HCEC 1CT (cell line): ENCODE data around the gene SLC7A10.
"Not testable (repeated sequence)": the region's sequence is repeated elsewhere in the genome, so short reads cannot be mapped to it uniquely, and the experiment has no call there.

Experiments used
- DNase-seq: peaks from one replicate; pipeline ENCODE4 v3.0.0-alpha.2; 2017

The SLC7A10 gene

DNA sequence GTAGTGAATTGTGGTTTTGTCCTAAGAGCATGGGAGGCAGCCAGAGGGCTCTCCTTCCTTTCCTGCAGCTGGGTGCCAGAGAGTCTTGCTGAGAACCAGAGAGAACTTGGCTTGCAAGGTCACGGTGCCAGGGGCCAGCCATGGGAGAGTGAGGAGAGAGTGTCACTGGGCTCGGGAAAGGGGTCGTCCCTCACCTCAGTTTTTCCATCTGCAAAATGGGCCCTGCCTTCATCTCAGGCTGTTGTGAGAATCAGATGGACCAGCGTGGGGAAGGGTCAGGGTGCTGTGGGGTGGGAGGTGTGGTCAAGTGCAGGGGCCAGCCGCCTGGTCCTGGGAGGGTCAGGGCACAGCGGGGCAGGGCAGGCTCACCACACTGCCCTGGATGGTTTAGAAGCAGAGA, 24.2 kb downstream of the SLC7A10 start:
- no peak for DNase-seq

DNA sequence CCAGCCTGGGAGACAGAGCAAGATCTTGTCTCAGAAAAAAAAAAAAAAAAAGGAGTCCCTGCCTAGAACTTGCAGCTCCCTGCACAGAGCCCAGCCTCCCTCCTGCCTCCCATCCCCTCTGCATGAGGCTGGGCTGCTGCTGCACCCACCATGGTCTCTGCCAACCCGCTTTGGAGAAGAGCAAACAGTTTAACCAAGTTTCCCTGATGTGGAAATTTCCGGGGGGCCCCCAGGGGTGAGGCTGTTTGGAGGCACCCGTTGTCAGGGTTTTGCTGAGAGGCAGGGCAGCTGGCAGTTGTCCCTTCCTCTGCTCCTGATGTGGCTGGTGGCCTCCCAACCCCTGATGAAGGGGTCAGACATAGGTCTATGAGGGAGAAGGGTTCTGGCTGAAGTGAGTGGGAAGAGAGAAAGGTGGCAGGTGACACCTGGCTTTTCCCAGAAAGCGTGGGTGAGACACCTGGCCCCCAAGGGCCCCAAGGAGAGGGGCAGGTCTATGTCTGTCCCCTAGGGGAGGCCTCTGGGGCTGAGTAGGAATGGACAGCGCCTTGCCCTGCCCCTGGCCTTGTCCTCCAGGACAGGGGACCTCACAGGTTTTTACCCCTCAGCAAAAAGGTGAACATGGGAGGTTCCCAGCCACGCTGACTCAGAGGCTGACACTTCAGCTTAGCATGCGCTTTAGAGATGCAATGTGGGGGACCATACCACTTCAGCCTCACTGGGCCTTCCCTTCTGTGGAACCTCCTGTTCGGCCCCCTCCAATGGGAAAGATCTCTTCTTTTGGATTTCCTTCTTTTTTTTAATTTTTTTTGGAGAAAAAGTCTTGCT, 26.0 kb downstream of the SLC7A10 start:
- DNase-seq: no peak

DNA sequence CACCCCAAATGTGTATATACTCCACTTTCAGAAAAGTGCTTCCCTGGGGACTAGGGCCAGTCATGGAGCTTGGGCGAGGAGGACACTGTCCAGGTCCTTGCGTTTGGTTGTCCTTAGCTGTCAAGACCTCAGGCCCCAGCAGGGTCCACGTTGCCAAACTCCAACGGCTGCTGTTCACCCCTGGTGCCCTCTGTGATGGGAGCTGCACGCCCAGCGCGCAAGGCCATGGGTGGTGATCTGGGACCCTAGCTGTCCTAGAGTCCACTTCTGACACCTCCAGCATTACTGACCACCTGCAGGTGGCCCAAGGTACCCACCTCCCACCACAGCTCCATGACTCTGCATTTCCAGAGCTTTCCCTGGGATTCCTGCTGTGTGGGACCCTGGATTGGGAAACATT, 27.5 kb downstream of the SLC7A10 start:
- no peak for DNase-seq

DNA sequence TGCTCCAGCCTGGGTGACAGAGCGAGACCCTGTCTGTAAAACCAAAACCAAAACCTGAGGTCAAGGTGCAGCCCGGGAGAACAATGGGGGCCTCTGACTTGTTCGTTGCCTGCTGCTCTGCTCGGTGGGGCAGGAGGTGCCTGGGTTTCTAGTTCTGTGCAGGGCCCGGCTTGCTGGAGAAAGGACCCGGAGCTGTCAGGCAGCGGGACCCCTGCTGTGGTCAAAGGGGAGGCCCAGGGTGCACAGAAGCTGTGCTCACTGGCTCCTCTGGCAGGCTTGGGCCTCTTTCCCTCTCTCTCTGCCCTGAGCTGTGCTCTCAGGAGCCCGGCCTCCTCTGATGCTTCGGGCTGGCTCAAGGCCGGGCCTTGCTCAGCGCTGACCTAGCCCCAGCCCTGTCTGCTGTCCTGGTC, 28.1 kb downstream of the SLC7A10 start:
- no peak for DNase-seq

DNA sequence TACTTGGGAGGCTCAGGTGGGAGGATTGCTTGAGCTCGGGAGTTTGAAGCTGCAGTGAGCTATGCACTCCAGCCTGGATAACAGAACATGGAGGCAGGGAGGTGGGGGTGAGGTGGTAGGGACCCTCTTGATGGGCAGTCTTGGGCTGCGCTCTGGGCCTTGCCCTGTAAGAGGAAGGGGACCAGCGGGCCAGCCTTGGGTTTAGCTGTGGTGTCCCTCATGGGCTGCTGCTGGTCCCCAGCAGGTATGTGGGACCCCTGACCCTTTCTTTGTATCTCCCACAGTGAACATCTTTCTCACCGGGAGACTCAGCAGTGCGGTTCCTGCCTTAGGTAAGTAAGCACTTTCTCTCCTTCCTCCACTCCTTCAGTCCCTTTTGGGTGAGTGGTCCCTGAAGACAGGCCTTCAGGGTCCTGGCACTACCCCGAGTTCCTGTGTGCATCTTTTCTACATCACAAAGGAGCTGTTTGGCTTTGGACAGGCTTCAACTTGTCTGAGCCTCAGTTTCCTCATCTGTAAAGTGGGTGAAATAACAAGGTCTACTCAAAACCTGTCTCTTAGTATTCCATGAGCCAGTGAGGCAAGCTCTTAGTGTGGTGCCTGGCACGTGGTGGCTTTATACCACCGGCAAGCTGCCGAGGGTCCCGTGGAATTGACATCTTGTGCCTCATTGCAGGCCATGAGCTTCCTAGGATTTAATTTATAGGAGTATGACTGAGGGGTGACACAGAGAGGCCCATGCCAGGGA, 29.0 kb downstream of the SLC7A10 start:
- no peak for DNase-seq

DNA sequence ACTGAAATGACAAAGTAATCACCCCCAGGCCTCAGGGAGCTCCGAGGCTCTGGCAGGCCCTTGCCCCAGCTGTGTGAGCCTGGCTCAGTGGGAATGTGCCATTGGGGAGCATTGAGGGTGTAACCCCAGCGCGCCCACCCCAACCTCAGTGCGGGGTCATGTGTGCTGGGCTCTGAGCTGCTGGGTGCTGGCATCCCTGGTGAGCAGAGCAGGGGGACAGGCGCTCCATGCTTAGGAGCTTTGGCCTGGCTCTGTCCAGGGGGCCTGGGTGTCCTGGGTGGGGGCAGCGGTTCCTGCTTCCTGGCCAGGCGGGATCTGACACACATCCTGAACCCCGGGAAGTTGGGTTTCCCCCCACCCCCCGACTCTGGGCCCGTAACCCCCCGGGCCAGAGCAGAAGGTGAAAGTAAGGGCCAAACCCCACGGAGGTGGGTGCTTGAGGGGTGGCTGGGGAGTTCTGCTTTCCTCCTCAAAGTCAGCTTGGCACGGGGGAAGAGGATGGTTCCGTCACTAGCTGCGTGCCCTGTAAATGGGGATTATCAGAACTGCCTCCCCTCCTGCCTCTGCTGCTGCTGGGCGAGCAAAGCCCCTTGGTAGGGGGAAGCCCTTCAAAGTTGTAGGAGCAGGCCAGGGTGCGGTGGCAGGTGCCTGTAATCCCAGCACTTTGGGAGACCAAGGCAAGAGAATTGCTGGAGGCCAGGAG, 29.9 kb downstream of the SLC7A10 start:
- DNase-seq: no peak

DNA sequence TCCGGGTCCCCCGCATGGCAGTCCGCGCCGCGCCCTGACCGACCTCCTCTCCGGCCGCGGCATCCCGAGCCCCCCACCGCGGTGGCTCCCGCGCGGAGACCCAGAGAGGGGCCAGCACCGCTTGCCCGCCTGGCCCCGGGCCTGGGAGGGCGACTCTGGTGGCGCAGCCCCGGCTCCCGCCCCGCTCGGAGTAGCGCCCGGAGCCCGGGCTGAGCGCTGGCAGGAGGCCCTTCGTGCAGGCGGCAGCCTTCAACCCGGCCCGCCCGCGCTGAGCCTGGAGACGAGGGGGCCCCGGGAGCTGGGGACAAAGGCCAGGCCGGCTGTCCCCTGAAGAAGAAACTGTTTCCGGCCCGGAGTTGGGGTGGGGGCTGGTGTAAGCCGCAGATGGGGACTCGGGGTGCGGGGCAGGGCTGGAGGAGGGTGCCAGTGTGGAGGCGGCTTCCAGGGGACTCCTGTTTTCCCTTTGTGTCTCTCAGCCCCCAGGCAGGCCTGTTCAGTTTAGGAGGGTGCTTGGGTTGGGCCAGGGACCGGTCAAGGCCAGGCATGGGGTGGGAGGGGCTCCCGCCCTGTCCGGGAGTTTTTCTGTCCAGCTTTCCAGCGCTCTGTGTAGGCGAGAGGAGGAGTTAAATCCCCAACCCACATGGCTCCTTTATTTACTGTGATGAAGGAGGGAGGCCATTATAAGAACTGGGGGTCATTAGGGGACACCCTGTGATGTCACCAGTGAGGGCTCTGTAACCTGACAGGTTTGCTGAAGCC, 30.6 kb downstream of the SLC7A10 start:
- no peak for DNase-seq

DNA sequence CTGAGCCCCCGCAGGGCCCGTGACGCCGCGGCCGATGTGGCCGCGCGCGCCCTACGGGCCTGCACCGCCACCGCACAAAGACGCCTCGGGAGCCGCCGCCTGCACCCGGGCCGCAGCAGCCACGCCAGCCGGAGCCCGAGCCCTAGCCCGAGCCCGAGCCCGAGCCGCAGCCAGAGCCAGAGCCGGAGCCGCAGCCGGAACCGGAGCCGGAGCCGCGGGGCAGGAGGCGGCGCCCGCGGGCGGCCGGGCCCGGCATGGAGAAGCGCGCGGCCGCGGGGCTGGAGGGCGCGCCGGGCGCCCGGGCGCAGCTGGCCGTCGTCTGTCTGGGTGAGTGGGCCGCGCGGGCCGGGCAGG, 31.1 kb downstream of the SLC7A10 start:
- DNase-seq: no peak

DNA sequence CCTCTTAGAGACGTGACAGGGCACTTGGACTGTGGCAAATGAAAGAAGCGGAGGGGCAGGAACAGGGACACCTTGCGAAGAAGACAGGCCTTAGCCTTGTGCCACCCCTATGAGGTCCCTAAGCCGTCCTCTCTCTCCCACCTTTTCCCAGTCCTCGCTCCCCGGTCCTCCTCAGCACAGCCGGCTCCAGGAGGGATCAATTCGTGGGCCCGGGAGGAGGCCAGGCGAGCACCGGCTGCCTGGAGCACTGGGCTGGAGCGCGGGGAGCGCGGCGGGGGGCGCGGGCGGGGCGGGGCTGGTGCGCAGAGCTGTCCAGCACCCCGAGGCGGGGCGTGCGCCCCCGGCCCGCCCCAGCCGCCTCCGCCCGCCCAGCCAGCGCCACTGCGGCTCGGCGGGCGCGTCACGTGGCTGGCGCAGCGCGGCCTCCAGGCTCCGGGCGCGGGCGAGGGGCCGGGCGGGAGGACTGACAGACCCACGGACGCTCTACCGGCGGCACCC, 31.7 kb downstream of the SLC7A10 start, which contains the start of gene LRP3:
Gene LRP3 (plus strand): TSS at position 466 of the 498 bp plus-strand sequence. CDS start 456 bp downstream, outside the sequence.
- no peak for DNase-seq

DNA sequence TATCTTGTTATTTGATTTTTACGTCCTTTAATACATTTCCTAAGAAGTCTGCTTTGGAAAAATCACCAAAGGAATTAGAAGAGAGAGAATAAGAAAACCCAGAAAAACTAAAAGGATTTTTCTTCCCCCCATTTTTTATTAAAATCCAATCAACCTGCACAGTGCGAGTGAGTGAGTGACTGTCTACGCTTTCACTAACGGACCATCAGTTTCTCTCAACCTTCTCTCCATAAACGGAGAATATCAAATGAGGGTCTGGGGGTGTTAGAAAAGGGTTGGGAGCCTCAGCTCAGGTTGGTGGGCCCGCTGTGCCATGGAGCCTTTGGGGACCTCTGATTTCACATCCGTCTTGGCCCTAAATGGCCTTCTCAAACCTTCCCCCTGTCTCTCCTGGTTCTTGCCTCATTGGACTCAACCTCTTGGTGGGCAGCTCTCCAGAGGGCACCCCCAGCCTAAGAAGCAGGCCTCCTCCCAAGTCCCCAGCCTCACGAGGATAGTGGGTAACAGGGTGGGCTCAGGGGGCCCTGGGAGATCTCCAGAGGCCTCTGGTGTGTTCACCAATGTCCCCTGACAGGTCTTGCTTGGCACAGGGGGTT, 32.3 kb downstream of the SLC7A10 start:
- no peak for DNase-seq

DNA sequence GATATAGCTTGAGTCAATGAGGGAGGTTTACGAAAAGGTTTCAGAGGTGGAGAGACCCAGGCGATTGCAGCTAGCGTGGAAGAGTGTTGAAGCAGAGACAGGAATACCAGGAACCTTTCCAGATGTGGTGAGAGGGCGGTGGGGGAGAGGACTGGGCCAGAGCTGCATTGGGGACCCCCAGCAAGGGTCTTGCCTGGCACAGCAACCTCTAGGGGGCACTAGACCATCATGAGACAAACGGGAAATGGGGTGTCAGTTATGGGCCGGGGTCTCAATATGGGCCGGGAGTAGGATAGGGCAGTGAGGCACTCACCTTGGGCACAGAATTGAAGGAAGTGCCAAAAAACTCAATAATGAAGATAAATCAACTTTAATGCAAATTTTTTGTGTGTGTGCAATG, 33.6 kb downstream of the SLC7A10 start:
- DNase-seq: no peak

DNA sequence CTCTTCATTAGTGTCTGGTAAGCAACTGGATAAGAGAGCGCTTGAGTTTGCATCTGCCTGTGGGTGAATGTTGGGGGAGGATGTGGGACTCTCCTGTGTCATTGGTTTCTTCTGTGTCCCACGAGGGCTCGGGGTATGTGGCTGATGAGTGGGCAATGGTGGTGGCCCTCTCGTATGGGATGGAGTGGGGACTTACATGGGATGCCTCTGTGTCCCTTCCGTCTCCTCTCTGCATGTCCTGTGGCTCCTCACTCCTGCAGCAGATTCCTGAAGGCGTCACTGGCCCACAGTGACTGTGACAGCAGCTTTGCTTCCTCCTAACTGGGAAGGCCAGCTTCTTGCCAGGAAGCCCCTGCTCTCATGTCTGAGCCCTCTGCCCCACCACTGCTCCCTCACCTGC, 34.1 kb downstream of the SLC7A10 start:
- DNase-seq: no peak

DNA sequence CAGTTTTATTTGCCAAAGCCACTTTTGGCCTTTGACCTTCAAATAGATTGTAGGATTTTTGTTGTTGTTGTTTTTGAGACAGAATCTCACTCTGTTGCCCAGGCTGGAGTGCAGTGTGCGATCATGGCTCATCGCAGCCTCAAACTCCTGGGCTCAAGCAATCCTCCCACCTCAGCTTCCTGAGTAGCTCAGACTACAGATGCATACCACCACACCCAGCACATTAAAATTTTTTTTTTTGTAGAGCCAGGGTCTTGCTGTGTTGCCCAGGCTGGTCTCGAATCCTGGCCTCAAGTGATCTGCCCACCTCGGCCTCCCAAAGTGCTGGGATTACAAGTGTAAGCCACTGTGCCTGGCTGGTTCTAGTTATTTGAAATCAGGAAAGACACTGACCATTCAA, 34.6 kb downstream of the SLC7A10 start:
- DNase-seq: not testable (repeated sequence)

DNA sequence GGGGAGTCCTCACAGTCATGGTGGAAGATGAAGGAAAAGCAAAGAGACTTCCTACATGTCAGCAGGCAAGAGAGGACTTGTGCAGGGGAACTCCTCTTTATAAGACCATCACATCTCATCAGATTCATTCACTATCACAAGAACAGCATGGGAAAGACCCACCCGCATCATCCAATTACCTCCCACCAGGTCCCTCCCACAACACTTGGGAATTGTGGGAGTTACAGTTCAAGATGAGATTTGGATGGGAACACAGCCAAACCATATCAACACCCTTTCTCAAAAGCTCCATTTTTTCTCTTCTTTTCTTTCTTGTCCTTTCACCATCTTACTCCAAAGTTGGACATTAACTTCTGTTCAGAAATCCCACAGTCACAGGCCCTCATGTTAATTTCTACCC, 36.2 kb downstream of the SLC7A10 start:
- DNase-seq: no peak

DNA sequence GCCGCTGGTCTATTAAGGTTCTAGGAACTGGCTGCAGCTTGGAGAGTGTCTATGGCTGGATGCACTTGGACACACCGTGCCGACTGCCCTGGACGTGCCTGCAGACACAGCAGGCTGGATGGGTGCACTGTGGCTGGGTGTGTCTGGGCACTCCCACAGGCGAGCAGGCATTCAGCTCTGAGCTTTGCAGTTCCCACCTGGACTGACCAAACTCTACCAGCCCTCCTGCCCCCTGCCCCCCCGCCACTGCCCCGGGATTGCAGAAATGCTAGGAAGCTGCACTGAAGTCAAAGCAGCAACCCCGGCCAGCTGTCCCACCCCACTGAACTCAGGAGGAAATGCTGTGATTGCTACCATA, 38.5 kb downstream of the SLC7A10 start:
- DNase-seq: no peak

DNA sequence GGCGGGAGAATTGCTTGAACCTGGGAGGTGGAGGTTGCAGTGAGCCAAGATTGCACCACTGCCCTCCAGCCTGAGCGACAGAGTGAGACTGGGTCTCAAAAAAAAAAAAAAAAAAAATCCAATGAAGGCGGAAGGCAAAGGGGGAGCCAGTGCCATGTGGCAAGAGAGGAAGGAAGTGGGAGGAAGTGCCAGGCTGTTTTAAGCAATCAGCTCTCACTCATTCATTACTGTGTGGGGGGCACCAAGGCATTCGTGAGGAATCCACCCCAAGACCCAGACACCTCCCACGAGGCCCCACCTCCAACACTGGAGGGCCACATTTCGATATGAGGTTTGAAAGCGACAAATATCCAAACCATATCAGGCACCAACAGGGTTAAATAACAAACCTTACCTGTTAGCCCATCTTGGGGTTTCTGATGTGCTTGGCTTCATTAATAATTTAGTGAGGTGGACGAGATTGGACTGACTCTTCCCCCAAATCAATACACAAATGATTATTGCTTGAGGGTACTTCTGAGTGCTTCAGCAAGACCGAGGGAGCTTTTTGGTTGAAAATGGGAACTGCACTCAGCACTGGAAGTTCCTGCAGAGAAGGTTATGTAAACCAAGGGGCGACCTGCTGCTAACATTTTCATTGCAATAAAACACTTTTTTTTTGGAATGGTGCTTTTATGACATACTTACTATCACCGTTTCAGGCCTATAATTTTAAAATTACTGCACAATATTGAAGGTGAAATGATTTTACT, 39.0 kb downstream of the SLC7A10 start:
- no peak for DNase-seq

DNA sequence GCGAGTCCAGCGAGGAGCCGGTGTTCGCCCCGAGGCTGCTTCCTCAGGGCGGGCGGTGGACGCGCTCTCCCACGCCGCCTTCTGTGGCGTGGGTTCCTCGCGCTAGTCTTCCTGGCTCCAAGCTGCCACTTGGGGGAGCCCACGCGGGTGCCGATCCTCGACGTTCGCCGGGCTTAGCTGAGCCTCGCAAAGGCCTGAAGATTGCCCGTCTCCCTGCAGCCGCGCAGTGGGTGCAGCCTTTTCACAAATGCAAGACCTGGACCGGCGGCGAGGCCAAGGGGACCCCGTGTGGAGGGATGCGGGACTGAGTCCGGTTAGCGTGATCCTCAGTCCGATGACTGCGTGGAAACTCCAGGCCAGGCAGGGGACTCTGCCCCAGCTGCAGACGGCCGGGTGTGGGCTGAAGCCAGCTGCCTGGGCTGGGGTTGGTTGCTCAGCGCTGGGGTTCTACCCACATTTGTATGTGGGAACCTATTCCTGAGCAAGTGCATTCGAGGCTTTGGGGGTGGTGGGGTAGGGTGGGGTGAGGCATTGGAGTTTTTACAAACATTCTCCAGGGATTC, 48.2 kb downstream of the SLC7A10 start:
- DNase-seq: no peak

DNA sequence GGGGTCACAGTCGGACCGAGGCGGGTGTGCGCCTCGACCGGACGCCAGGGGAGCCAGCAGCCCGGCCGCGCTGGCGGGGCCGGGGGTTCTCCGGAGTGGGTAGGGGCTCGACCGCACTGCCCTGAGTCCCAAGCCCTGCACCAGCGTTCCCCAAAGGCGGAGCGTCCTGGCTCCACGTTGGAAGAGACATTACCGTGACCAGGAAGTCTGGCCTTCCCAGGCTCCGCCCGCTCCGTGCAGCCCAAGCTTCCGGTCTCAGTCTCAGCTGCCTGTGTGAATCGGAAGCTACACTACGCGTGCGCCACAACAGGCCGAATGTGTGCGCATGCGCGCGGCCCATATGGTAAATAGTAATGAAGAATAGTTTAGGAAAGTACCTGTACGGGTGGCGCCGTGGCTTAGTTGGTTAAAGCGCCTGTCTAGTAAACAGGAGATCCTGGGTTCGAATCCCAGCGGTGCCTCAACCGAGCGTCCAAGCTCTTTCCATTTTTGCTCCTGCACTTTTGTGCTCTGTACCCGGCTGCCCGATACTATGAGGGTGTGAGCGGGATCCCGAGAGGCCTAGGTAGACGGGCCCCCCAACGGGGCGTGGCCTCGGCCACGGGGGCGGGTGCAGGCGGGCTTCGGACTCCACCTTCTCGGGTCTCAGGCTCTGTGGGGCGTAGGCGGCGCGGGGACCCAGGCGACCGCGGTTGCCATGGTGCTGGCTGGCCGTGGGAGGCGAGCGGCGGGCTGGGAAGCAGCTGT, 48.8 kb downstream of the SLC7A10 start:
- DNase-seq: peak; percentile 99

DNA sequence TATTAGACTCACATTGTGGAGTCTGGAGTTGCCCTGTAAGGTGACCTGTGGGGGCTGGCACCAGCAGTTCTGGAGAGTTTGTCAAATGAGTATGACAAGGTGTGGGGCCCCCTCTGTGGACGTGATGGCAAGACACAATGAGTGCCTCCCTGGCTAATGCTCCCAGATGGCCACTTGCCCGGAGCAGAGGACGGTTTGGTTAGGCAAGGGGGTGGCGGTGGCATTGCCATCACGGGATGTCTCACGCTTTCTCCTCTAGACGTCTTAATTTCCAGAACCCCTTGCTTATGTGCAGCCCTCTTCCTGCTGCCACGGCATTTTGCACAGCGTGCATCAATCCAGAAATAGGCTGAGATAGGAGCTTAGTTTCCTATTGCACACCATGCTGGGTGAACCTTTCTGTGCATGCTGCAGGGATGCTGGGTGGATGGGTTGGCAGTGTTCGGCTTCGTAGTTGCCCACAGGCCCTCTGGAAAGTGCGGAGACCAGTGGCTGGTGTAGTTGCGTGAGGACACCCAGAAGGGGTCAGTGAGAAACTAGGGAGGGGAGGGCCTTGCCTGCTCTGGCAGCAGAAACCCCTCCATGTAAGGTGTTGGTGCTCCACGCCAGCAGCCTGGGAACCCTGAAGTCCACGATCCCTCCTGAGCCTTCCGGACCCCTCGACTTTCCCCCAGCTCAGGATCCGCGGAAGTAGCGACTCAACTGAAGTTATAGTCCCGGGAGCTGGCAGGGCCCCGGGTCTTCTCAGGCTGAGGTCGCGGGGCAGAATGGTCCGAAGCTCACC, 49.6 kb downstream of the SLC7A10 start:
- DNase-seq: peak; percentile 19
